ENCODE data around the gene MTHFD1. TPM values are rescaled to one million over a fixed set of nuclear protein-coding genes. Genes with fewer than 3 reads are reported as not detected.

The MTHFD1 gene
- polyA plus RNA-seq, 1 donor (not counting 4 experiments of a cell fraction or from before 2014, with no cell fraction given), result 63.2 TPM

DNA sequence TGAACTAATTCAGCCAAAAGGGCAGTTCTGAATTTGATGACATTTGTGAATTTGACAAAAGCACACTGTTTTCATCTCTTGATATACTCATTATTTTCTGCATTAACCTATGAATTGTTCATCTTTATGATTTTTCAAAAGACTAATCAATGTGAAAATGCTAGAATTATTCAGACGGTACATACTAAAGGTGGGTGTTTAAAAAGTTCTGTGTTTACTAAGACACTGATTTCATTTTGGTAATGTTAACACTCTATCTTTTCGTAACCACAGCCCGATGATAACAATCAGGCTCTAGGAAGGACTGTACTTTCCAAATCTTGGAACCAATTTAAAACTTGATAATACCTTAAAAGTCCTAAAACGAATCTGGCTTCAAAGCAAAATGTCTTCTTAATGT, 86.5 kb downstream of the MTHFD1 start:
- H3K4me3 ChIP-seq (ENCODE audit: control insufficient read depth in 2 of 3, extremely low read depth in 1 of 3, insufficient read depth in 2 of 3, low read depth in 1 of 3, low read length in 3 of 3), result no peak overlapping the region
- no peaks in the 10 kb centered on the region for H3K79me2 ChIP-seq (ENCODE audit: control insufficient read depth, insufficient read depth, low read length)
- H3K9ac ChIP-seq (ENCODE audit: control insufficient read depth, extremely low read depth, insufficient read depth, low read length), result no peak overlapping the region
- TF ChIP-seq EZH2 (IDR thresholded peaks at IDR 0.05; ENCODE audit: low read length), result no peak
- TF ChIP-seq, protein P1, sequence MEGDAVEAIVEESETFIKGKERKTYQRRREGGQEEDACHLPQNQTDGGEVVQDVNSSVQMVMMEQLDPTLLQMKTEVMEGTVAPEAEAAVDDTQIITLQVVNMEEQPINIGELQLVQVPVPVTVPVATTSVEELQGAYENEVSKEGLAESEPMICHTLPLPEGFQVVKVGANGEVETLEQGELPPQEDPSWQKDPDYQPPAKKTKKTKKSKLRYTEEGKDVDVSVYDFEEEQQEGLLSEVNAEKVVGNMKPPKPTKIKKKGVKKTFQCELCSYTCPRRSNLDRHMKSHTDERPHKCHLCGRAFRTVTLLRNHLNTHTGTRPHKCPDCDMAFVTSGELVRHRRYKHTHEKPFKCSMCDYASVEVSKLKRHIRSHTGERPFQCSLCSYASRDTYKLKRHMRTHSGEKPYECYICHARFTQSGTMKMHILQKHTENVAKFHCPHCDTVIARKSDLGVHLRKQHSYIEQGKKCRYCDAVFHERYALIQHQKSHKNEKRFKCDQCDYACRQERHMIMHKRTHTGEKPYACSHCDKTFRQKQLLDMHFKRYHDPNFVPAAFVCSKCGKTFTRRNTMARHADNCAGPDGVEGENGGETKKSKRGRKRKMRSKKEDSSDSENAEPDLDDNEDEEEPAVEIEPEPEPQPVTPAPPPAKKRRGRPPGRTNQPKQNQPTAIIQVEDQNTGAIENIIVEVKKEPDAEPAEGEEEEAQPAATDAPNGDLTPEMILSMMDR (optimal IDR thresholded peaks at IDR 0.05 in 1 of 3, IDR thresholded peaks at IDR 0.05 in 1 of 3, conservative IDR thresholded peaks at IDR 0.05 in 1 of 3; ENCODE audit: extremely low read depth in 1 of 3, insufficient read depth in 2 of 3, low read length in 3 of 3), result no peak
- no peak overlapping the region for H3K4me2 ChIP-seq (ENCODE audit: control insufficient read depth, extremely low read depth, insufficient read depth, low read depth, low read length)
- no peaks in the 10 kb centered on the region for H3K27me3 ChIP-seq (ENCODE audit: control insufficient read depth, extremely low read depth, insufficient read depth, low read length)
- no peaks in the 10 kb centered on the region for H3K9me1 ChIP-seq (ENCODE audit: control insufficient read depth, extremely low read depth, insufficient read depth, low read length)
- H3K27ac ChIP-seq (ENCODE audit: control insufficient read depth, insufficient read depth, low read length), result no peak overlapping the region
- H4K20me1 ChIP-seq (ENCODE audit: control insufficient read depth, extremely low read depth, insufficient read depth, low read length), result no peaks in the 10 kb centered on the region
- H3K9me3 ChIP-seq (ENCODE audit: control insufficient read depth, low read depth, low read length), result no peaks in the 10 kb centered on the region
- DNase-seq (ENCODE audit: low read depth, low spot score) (no peak), FAIRE-seq (no peak)
- H2AFZ ChIP-seq (ENCODE audit: control insufficient read depth, low read length), result no peak overlapping the region
- no peaks in the 10 kb centered on the region for H3K4me1 ChIP-seq (ENCODE audit: control insufficient read depth, extremely low read depth, insufficient read depth, low read length)
- H3K36me3 ChIP-seq (ENCODE audit: control insufficient read depth in 2 of 2, extremely low read depth in 1 of 2, insufficient read depth in 2 of 2, low read length in 2 of 2), result no peaks in the 10 kb centered on the region
- dilution Hi-C loops (cut with MboI; ENCODE audit: extremely low pct_ligation_motif_present, low sequenced_read_pairs), result no loop called here

DNA sequence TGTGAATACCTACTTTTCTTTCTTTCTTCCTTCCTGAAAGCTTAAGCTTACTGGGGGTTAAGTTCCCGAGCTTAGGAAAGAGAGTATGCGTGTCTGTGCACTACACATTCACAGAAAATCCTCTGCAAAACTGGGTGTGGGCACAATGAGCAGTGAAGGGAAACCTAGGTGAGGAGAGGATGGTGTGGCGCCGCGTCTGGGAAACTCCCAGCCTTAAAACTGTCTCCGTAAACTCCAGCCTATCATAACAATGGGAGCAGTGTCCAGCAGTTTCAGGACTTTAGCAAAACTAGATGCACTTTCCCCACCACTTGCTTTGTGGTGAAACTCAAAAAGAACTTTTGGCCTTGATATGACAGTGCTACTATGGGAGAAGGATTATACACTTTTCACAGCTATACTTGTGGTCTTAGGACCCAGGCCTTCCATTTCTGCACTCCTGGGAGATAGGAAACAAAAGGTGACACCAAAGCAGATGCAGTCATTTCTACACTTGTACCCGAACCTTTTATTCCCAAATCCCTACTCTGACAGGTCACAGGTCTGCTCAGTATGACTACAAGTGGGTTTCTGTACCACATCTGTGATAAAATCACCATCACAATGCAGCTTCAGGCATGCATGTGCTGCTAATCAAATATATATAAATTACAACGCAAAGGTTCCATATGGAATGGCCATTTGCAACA, 87.6 kb downstream of the MTHFD1 start:
- Histone ChIP-seq H3K4me1 (ENCODE audit: control insufficient read depth, extremely low read depth, insufficient read depth, low read length) (no peaks in the 10 kb centered on the region), H3K4me3 (ENCODE audit: control insufficient read depth in 2 of 3, extremely low read depth in 1 of 3, insufficient read depth in 2 of 3, low read depth in 1 of 3, low read length in 3 of 3) (no peak overlapping the region), H3K4me2 (ENCODE audit: control insufficient read depth, extremely low read depth, insufficient read depth, low read depth, low read length) (no peak overlapping the region), H3K9me1 (ENCODE audit: control insufficient read depth, extremely low read depth, insufficient read depth, low read length) (no peaks in the 10 kb centered on the region), H3K9me3 (ENCODE audit: control insufficient read depth, low read depth, low read length) (no peaks in the 10 kb centered on the region), H4K20me1 (ENCODE audit: control insufficient read depth, extremely low read depth, insufficient read depth, low read length) (no peaks in the 10 kb centered on the region), H3K27me3 (ENCODE audit: control insufficient read depth, extremely low read depth, insufficient read depth, low read length) (no peaks in the 10 kb centered on the region), H2AFZ (ENCODE audit: control insufficient read depth, low read length) (no peak overlapping the region), H3K79me2 (ENCODE audit: control insufficient read depth, insufficient read depth, low read length) (no peaks in the 10 kb centered on the region), H3K27ac (ENCODE audit: control insufficient read depth, insufficient read depth, low read length) (no peak overlapping the region), H3K36me3 (ENCODE audit: control insufficient read depth in 2 of 2, extremely low read depth in 1 of 2, insufficient read depth in 2 of 2, low read length in 2 of 2) (no peaks in the 10 kb centered on the region), H3K9ac (ENCODE audit: control insufficient read depth, extremely low read depth, insufficient read depth, low read length) (no peak overlapping the region)
- TF ChIP-seq, protein P1 (optimal IDR thresholded peaks at IDR 0.05 in 1 of 3, IDR thresholded peaks at IDR 0.05 in 1 of 3, conservative IDR thresholded peaks at IDR 0.05 in 1 of 3; ENCODE audit: extremely low read depth in 1 of 3, insufficient read depth in 2 of 3, low read length in 3 of 3), result no peak
- TF ChIP-seq EZH2 (IDR thresholded peaks at IDR 0.05; ENCODE audit: low read length), result no peak
- dilution Hi-C loops (cut with MboI; ENCODE audit: extremely low pct_ligation_motif_present, low sequenced_read_pairs), result no loop called here
- DNase-seq (ENCODE audit: low read depth, low spot score) (no peak), FAIRE-seq (no peak)
